HepG2 (cell line): ENCODE results near the gene ENPP1. TPM values are rescaled to one million over a fixed set of nuclear protein-coding genes. Genes with fewer than 3 reads are reported as not detected.
A peak's percentile ranks its signal among the peaks of the same experiment; 100 is the strongest.

Experiments
- ARNT2 ChIP-seq: sonication (generic); formaldehyde crosslinking; IDR thresholded peaks from 2 replicates; pipeline ENCODE4 v1.8.0; 2022; ENCODE audit warnings: mild to moderate bottlenecking, low read depth, missing genetic modification reagents, moderate library complexity
- ATF7-NPFF ChIP-seq: sonication (generic); formaldehyde crosslinking; IDR thresholded peaks from 2 replicates; pipeline ENCODE4 v1.8.1; 2023; ENCODE audit warnings: mild to moderate bottlenecking, low read depth, missing genetic modification reagents, moderate library complexity
- RELA ChIP-seq: sonication (generic); formaldehyde crosslinking; IDR thresholded peaks from 2 replicates; pipeline ENCODE4 v1.4.0; 2020; ENCODE audit warnings: missing genetic modification reagents
- SALL2 ChIP-seq: sonication (generic); formaldehyde crosslinking; IDR thresholded peaks from 2 replicates; pipeline ENCODE4 v1.8.1; 2023; ENCODE audit warnings: mild to moderate bottlenecking, missing genetic modification reagents, inconsistent platforms
- ZNF205 ChIP-seq: IDR thresholded peaks from 2 replicates; pipeline ENCODE4 v1.6.1; 2018; ENCODE audit warnings: missing biosample characterization, missing genetic modification reagents
- ZNF703 ChIP-seq: sonication (generic); formaldehyde crosslinking; IDR thresholded peaks from 2 replicates; pipeline ENCODE4 v1.5.1; 2020; ENCODE audit warnings: missing genetic modification reagents, mild to moderate bottlenecking, moderate library complexity, borderline replicate concordance
- polyA plus RNA-seq, 8 experiments: library from polyadenylated mRNA; depleted of rRNA in 3 of 8; stranded (reverse) in 7 of 8; unstranded in 1 of 8; fragments of >200 nt; fragmentation: Illumina TruSeq in 4 of 8; extraction: Trizol in 4 of 8; gene quantifications; 2 replicates each; pipeline versions ENCODE4 v1.2.1 to v1.2.3, GENCODE V29; 2011 to 2016; ENCODE audit warnings: low read depth in 4 of 8, missing spikeins in 1 of 8, mixed read lengths in 1 of 8; ENCODE audit not compliant: insufficient read depth in 1 of 8
- total RNA-seq, 5 experiments: library from RNA; depleted of rRNA; stranded (reverse); fragments of >200 nt; fragmentation: Illumina TruSeq; extraction: Trizol; gene quantifications; 2 replicates each; pipeline ENCODE4 v1.2.3, GENCODE V29; 2016; ENCODE audit warnings: low read depth in 1 of 5
- TF ChIP-seq, protein P1 (sequence below): sonication (generic); formaldehyde crosslinking; conservative IDR thresholded peaks from 2 replicates; pipeline ENCODE4 v1.4.0; 2020; ENCODE audit warnings: mild to moderate bottlenecking, missing genetic modification reagents, moderate library complexity
- TF ChIP-seq, protein P2 (sequence below): IDR thresholded peaks from 2 replicates; pipeline ENCODE4 v1.6.1; 2012; ENCODE audit warnings: low read depth, low read length, improper control_type of control experiment

ENPP1 gene
- total and polyA plus RNA-seq, 2 of the 13 experiments (the other 11 are each of a cell fraction or from before 2014, with no cell fraction given), result 56.5 to 160 TPM

DNA sequence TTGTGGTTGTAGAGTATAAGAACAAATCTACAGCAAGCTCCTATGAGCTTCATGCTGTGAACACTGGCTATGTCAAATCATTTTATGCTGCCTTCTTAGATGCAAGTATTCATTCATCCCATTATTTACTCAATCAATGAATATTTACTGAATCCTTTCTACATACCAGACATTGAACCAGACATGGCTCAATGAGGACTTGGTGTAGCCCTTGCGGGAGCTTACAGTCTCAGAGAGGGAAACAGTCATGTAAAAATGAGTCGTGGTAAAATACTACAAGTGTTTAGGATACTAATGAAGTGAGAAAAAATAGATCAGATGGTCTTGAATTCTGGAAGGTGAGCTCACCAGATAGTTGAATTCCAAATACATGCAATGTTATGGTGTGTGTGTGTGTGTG, 44.8 kb upstream of the ENPP1 start (continued):
- TF ChIP-seq ZNF703 (CRISPR knock-in tag) (no peak), RELA (CRISPR knock-in tag) (no peak), SALL2 (CRISPR knock-in tag) (no peak), ARNT2 (CRISPR knock-in tag) (no peak), ATF7-NPFF (CRISPR knock-in tag) (no peak), ZNF205 (CRISPR knock-in tag) (no peak)
- TF ChIP-seq, protein P1, sequence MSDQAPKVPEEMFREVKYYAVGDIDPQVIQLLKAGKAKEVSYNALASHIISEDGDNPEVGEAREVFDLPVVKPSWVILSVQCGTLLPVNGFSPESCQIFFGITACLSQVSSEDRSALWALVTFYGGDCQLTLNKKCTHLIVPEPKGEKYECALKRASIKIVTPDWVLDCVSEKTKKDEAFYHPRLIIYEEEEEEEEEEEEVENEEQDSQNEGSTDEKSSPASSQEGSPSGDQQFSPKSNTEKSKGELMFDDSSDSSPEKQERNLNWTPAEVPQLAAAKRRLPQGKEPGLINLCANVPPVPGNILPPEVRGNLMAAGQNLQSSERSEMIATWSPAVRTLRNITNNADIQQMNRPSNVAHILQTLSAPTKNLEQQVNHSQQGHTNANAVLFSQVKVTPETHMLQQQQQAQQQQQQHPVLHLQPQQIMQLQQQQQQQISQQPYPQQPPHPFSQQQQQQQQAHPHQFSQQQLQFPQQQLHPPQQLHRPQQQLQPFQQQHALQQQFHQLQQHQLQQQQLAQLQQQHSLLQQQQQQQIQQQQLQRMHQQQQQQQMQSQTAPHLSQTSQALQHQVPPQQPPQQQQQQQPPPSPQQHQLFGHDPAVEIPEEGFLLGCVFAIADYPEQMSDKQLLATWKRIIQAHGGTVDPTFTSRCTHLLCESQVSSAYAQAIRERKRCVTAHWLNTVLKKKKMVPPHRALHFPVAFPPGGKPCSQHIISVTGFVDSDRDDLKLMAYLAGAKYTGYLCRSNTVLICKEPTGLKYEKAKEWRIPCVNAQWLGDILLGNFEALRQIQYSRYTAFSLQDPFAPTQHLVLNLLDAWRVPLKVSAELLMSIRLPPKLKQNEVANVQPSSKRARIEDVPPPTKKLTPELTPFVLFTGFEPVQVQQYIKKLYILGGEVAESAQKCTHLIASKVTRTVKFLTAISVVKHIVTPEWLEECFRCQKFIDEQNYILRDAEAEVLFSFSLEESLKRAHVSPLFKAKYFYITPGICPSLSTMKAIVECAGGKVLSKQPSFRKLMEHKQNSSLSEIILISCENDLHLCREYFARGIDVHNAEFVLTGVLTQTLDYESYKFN (CRISPR knock-in tag), result no peak
- TF ChIP-seq, protein P2, sequence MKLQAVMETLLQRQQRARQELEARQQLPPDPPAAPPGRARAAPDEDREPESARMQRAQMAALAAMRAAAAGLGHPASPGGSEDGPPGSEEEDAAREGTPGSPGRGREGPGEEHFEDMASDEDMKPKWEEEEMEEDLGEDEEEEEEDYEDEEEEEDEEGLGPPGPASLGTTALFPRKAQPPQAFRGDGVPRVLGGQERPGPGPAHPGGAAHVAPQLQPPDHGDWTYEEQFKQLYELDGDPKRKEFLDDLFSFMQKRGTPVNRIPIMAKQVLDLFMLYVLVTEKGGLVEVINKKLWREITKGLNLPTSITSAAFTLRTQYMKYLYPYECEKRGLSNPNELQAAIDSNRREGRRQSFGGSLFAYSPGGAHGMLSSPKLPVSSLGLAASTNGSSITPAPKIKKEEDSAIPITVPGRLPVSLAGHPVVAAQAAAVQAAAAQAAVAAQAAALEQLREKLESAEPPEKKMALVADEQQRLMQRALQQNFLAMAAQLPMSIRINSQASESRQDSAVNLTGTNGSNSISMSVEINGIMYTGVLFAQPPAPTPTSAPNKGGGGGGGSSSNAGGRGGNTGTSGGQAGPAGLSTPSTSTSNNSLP, result peak; percentile 96
